ENCODE data around the gene CHMP4A.

GRCh38 chr14:24181371-24182077 is 31.8 kb downstream of the CHMP4A start:
- TF ChIP-seq, protein P1, sequence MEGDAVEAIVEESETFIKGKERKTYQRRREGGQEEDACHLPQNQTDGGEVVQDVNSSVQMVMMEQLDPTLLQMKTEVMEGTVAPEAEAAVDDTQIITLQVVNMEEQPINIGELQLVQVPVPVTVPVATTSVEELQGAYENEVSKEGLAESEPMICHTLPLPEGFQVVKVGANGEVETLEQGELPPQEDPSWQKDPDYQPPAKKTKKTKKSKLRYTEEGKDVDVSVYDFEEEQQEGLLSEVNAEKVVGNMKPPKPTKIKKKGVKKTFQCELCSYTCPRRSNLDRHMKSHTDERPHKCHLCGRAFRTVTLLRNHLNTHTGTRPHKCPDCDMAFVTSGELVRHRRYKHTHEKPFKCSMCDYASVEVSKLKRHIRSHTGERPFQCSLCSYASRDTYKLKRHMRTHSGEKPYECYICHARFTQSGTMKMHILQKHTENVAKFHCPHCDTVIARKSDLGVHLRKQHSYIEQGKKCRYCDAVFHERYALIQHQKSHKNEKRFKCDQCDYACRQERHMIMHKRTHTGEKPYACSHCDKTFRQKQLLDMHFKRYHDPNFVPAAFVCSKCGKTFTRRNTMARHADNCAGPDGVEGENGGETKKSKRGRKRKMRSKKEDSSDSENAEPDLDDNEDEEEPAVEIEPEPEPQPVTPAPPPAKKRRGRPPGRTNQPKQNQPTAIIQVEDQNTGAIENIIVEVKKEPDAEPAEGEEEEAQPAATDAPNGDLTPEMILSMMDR (IDR thresholded peaks at IDR 0.05): no peak
- TF ChIP-seq EP300 (IDR thresholded peaks at IDR 0.05): no peak
- no peak for TF ChIP-seq POLR2AphosphoS5 (IDR thresholded peaks at IDR 0.05)
